Type B pancreatic cell (in vitro differentiated cells): ENCODE data around the gene PGAM5. TPM values are rescaled to one million over a fixed set of nuclear protein-coding genes. Genes with fewer than 3 reads are reported as not detected.

Experiments used
- DNase-seq: peaks from one replicate; pipeline ENCODE4 v3.0.0; 2021; ENCODE audit warnings: mixed read lengths; ENCODE audit not compliant: unreplicated experiment; ENCODE audit errors: extremely low spot score
- H3K27ac Mint-ChIP-seq: 2 replicates; pipeline ENCODE4 v1.8.0; 2021; ENCODE audit warnings: mild to moderate bottlenecking, mixed read lengths
- H3K27me3 Mint-ChIP-seq: 2 replicates; pipeline ENCODE4 v1.8.0; 2021; ENCODE audit warnings: mixed read lengths
- H3K36me3 Mint-ChIP-seq: 2 replicates; pipeline ENCODE4 v1.8.0; 2021; ENCODE audit warnings: mixed read lengths
- H3K4me1 Mint-ChIP-seq: one replicate; pipeline ENCODE4 v1.8.0; 2021; ENCODE audit warnings: mixed read lengths; ENCODE audit not compliant: unreplicated experiment
- H3K4me3 Mint-ChIP-seq: 2 replicates; pipeline ENCODE4 v1.8.0; 2021; ENCODE audit warnings: mild to moderate bottlenecking, mixed read lengths
- H3K9me3 Mint-ChIP-seq: 2 replicates; pipeline ENCODE4 v1.8.0; 2021; ENCODE audit warnings: mixed read lengths
- total RNA-seq: library from RNA; stranded (reverse); gene quantifications from 2 replicates; pipeline ENCODE4 v1.2.1, GENCODE V29; 2021; ENCODE audit warnings: low replicate concordance
- TF ChIP-seq, protein P1 (sequence below): fragments of 200-600 bp; sonication (generic); conservative IDR thresholded peaks from 2 replicates; pipeline ENCODE4 v1.5.0; 2021; ENCODE audit warnings: antibody characterized with exemption, mild to moderate bottlenecking

PGAM5 gene
- total RNA-seq, 1 donor from 2014 or later, result 41.0 TPM

DNA sequence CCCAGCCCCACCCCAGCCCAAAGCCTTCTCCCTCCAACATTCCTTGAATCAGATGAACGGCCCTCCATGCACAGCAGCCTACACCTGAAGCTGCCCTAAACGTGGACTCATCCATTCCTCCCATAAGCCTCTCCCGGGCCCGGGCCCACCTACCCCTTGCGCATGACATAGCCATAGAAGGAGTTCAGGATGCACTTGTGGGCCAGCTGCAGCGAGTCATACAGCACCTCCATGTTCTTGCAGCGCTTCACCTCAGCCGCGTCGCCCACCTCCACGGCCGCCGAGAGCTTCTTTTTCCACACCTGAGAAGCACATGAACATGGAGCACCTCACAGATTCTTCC, 45.5 kb upstream of the PGAM5 start:
- H3K4me3 Mint-ChIP-seq, result no peak overlapping the region
- H3K27me3 Mint-ChIP-seq, result no peaks in the 10 kb centered on the region
- no peak overlapping the region for H3K27ac Mint-ChIP-seq
- H3K9me3 Mint-ChIP-seq, result no peaks in the 10 kb centered on the region
- DNase-seq, result no peak
- H3K4me1 Mint-ChIP-seq, result no peaks in the 10 kb centered on the region
- TF ChIP-seq, protein P1, sequence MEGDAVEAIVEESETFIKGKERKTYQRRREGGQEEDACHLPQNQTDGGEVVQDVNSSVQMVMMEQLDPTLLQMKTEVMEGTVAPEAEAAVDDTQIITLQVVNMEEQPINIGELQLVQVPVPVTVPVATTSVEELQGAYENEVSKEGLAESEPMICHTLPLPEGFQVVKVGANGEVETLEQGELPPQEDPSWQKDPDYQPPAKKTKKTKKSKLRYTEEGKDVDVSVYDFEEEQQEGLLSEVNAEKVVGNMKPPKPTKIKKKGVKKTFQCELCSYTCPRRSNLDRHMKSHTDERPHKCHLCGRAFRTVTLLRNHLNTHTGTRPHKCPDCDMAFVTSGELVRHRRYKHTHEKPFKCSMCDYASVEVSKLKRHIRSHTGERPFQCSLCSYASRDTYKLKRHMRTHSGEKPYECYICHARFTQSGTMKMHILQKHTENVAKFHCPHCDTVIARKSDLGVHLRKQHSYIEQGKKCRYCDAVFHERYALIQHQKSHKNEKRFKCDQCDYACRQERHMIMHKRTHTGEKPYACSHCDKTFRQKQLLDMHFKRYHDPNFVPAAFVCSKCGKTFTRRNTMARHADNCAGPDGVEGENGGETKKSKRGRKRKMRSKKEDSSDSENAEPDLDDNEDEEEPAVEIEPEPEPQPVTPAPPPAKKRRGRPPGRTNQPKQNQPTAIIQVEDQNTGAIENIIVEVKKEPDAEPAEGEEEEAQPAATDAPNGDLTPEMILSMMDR, result no peak
- peaks cover 34% of the 10 kb centered on the region for H3K36me3 Mint-ChIP-seq

DNA sequence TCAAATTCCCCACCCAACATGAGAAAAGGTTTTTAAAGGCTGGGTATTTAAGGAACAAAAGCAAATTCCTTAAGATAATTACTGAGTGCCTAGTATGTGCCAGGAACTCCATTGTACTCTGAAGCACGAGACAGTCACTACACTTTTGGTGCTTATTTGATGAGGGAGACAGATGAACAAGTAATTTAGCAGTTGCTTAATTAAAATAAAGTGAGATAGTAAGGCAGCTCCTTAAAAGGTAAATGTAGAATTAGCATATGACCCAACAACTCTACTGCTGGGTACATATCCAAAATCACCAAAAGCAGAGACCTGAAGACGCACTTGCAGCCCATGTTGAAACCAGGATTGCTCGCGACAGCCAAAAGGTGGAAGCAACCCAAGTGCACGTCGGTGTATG, 44.8 kb upstream of the PGAM5 start:
- DNase-seq, result no peak
- H3K36me3 Mint-ChIP-seq, result peaks cover 34% of the 10 kb centered on the region
- H3K27ac Mint-ChIP-seq, result no peak overlapping the region
- H3K4me1 Mint-ChIP-seq, result no peaks in the 10 kb centered on the region
- no peak overlapping the region for H3K4me3 Mint-ChIP-seq
- no peaks in the 10 kb centered on the region for H3K27me3 Mint-ChIP-seq
- TF ChIP-seq, protein P1, result no peak
- H3K9me3 Mint-ChIP-seq, result no peaks in the 10 kb centered on the region

DNA sequence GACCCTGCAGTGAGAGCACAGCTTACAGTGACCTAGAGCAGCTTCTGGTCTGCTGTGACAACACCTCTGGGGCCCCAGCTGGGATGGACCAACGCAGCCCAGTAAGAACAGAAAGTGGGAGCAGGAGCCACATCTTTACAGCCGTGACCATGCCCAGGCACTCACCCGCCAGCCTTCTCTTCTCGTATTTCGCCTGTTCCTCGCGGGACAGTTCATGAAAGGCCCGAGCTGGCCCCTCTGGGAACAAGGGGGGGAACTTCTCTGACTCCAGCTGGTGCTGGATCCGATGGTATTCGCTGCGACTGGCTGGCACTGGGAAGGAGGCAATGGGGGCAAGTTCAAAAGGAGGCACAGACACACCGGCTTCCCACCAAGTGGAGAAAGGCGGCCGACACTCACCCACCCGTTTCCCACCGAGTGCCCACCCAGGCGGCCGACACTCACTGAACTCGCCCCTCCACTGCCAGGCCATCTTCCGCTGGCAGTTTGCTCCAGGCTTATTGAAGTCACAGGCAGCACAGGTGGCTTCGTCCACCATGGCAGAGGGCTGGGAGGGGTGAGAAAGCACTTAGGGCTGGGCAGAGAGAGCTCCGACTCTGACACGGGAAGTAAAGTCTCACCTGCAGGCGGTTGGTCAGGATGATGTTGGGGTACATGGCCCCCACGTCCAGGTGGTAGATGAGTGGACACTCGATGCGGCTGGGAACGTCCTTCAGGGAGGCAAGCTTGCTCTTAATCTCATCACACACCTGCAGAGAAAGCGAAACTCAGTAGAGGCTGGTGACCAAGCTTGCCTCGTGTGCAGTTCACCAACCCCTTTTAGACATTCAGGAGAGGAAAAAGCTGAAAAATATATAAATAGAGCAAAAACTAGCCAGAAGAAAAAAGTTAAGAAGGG, 42.2 kb upstream of the PGAM5 start:
- peaks cover 26% of the 10 kb centered on the region for H3K36me3 Mint-ChIP-seq
- DNase-seq, result no peak

DNA sequence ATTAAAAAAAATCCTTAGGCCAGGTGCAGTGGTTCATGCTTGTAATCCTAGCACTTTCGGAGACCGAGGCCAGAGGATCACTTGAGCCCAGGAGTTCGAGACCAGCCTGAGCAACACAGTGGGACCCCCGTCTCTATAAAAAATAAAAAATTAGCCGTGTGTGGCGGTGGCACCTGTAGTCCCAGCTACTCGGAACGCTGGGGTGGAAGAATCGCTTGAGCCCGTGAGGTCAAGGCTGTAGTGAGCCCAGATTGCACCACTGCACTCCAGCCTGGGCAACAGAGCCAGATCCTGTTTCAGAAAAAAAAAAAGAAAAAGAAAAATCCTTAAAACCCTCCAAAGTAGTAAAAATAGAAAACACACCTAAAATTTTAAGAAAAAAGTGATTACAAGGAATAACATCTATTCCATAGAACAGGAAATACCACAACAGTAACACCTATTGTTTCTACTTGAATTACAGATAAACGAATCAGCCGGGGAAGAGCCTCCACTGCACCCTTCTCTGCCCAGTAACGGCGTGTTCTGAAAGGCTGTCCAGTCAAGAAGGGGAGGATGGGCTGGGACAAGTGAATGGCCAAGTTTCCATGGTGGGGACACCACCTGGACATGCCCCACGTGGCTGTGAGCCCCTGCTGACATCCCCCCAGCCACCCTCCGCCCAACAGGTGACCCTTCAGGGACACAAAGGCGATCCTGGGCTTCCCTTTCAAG, 41.3 kb upstream of the PGAM5 start:
- H3K4me1 Mint-ChIP-seq, result no peaks in the 10 kb centered on the region
- H3K36me3 Mint-ChIP-seq, result peaks cover 29% of the 10 kb centered on the region
- no peaks in the 10 kb centered on the region for H3K9me3 Mint-ChIP-seq
- no peaks in the 10 kb centered on the region for H3K27me3 Mint-ChIP-seq
- TF ChIP-seq, protein P1, result no peak
- DNase-seq, result no peak
- H3K4me3 Mint-ChIP-seq, result no peak overlapping the region
- no peak overlapping the region for H3K27ac Mint-ChIP-seq

More for the DNA sequence above, 42.2 kb upstream of the PGAM5 start:
- H3K4me1 Mint-ChIP-seq, result no peaks in the 10 kb centered on the region
- H3K4me3 Mint-ChIP-seq, result no peak overlapping the region
- no peak overlapping the region for H3K27ac Mint-ChIP-seq
- TF ChIP-seq, protein P1, result no peak
- H3K9me3 Mint-ChIP-seq, result no peaks in the 10 kb centered on the region
- H3K27me3 Mint-ChIP-seq, result no peaks in the 10 kb centered on the region

DNA sequence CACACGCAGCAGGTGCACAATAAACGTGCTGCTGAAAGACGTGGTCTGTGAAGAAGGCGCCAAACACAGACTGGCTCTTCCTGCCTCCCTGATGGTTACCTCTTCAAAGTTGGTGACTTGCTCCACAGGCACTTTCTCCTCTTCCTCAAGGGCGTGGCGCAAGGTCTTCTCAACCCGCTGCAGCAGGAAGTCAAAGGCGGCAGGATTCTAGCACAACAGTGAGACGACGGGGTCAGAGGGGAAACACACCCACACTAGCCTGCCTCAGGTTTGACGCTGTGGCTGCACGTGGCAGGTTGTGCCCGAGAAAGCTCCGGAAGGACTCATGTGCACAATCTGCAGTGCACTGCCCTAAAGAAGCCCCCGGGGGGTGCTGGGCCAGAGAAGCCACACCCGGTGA, 38.5 kb upstream of the PGAM5 start:
- peaks cover 27% of the 10 kb centered on the region for H3K36me3 Mint-ChIP-seq

More for the DNA sequence above, 38.5 kb upstream of the PGAM5 start:
- H3K27ac Mint-ChIP-seq, result no peak overlapping the region
- H3K9me3 Mint-ChIP-seq, result no peaks in the 10 kb centered on the region
- no peaks in the 10 kb centered on the region for H3K27me3 Mint-ChIP-seq
- no peak overlapping the region for H3K4me3 Mint-ChIP-seq
- TF ChIP-seq, protein P1, result no peak
- no peak for DNase-seq
- no peaks in the 10 kb centered on the region for H3K4me1 Mint-ChIP-seq
